GM12875 (cell line): Measurements from ENCODE around the gene PIEZO1.

Source experiments
- H3K4me3 ChIP-seq: one replicate; pipeline ENCODE4 v1.5.1; 2011; ENCODE audit warnings: low read depth, low read length, control low read depth
- CTCF ChIP-seq: IDR thresholded peaks from 2 replicates; pipeline ENCODE4 v1.5.1; 2011; ENCODE audit warnings: low read depth, mild to moderate bottlenecking, control low read depth, inconsistent platforms, low read length, moderate library complexity, borderline replicate concordance; ENCODE audit not compliant: insufficient read depth

Gene PIEZO1

DNA sequence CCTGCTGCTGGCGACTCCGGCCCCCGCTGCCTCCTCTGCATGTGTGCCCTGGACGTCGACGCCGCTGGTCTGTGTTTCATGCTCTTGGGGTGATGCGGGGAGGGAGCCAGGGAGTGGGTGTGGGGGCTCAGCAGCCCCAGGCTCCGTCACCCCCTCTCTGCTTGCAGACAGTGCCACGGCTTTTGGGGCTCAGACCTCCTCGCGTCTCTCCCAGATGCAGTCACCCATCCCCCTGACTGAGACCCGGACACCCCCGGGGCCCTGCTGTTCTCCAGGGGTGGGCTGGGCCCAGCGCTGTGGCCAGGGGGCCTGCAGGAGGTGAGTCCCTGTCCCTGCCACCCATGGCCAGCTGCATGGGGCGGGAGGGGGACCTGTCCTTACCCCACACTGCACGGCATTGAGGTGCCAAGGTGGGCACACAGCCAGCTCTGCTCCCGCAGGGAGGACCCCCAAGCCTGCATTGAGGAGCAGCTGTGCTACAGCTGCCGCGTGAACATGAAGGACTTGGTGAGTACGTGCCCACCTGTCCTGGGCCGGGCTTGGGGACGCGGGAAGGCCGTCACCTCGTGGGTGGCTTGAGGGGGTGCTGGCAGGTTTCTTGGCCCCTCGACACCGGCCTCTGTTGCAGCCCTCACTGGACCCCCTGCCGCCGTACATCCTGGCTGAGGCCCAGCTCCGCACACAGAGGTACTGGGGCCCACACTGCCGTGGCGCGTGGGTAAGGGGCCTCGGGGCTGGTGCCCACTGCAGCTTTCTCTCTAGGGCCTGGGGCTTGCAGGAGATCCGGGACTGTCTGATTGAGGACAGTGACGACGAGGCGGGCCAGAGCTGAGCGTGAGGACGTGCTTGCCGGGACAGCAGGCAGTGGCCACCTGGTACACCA is 70.4 kb downstream of the PIEZO1 start:
- no peak overlapping the region for H3K4me3 ChIP-seq
- TF ChIP-seq CTCF, result no peak

GRCh38 chr16:88713568-88714419 is 71.2 kb downstream of the PIEZO1 start:
- TF ChIP-seq CTCF, result no peak
- no peak overlapping the region for H3K4me3 ChIP-seq

DNA sequence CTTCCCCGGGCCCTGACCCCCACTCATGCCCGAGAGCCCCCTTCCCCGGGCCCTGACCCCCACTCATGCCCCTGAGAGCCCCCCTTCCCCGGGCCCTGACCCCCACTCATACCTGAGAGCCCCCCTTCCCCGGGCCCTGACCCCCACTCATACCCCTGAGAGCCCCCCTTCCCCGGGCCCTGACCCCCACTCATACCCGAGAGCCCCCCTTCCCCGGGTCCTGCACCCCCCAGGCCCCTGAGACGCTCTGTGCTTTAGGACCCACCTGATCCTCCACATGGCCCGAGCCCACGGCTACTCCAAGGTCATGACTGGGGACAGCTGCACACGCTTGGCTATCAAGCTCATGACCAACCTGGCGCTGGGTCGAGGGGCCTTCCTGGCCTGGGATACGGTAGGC is 72.0 kb downstream of the PIEZO1 start:
- no peak for TF ChIP-seq CTCF
- H3K4me3 ChIP-seq, result no peak overlapping the region

DNA sequence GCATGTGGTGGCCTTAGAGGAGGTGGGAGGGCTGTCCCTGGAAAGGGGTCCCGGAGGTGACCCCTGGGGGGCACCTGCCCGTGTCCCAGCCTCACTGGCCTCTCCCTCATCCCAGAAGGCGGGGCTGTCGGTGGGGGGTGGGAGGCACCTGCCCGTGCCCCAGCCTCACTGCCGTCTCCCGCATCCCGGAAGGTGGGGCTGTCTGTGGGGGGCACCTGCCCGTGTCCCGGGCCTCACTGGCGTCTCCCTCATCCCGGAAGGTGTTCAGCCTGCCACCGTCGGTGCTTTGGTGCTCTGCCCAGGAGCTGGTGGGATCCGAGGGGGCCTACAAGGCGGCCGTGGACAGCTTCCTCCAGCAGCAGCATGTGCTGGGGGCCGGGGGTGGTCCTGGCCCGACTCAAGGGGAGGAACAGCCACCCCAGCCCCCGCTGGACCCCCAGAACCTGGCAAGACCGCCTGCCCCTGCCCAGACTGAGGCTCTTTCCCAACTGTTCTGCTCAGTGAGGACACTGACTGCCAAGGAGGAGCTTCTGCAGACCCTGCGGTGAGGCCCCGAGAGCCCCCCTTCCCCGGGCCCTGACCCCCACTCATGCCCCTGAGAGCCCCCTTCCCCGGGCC is 72.5 kb downstream of the PIEZO1 start:
- H3K4me3 ChIP-seq, result no peak overlapping the region
- TF ChIP-seq CTCF, result no peak

DNA sequence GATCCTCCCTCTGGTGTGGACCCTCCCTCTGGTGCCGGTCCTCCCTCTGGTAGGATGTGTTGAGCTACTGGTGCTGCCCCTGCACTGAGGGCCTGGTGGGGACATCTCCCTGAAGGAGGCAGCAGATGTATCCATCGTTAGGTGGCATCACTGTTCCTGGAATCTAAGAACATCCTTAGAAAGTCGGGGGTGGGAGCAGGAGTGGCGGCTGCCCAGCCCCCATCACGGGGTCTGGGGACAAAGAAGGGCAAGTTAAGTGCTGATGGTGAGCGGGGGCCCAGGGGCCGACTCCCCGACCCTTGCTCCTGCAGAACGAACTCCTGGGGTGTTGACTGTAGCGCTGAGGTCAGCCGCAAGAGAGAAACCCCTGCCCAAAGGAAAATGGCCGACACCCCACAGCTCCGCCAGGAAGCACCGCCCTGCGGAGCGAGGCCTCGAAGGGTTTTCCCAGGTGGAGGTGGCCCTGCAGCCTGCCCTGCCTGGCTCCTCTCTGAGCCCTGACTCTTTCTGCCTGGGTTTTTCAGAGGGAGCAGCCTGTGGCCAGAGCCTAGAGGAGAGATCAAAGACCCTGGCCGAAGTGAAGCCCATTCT is 73.2 kb downstream of the PIEZO1 start:
- TF ChIP-seq CTCF, result no peak
- no peak overlapping the region for H3K4me3 ChIP-seq

- H3K4me3 ChIP-seq, result no peak overlapping the region
- no peak for TF ChIP-seq CTCF
Measured at GRCh38 chr16:88710556-88710955, 74.5 kb downstream of the PIEZO1 start.
